GM19452 (cell line): Measurements from ENCODE around the gene ACTA1.
"Not testable (repeated sequence)": the region's sequence is repeated elsewhere in the genome, so short reads cannot be mapped to it uniquely, and the experiment has no call there.

ENCODE experiments used
- ATAC-seq: cut with Tn5 transposase; IDR thresholded peaks from one replicate; pipeline ENCODE4 v1.9.1; 2021; ENCODE audit not compliant: unreplicated experiment

Gene ACTA1

GRCh38 chr1:229434005-229434640 is at the start of gene ACTA1:
ACTA1 (minus strand) TSS chr1:229434094; CDS start chr1:229433115, 979 bp downstream.
- ATAC-seq = no peak

GRCh38 chr1:229482511-229482910 is 48.6 kb upstream of the ACTA1 start:
- ATAC-seq = no peak

GRCh38 chr1:229480495-229480894 is 46.6 kb upstream of the ACTA1 start:
- no peak for ATAC-seq

GRCh38 chr1:229479660-229480399 is 45.9 kb upstream of the ACTA1 start:
- peak; percentile 61 for ATAC-seq

GRCh38 chr1:229478852-229479251 is 45.0 kb upstream of the ACTA1 start:
- ATAC-seq = peak; percentile 62

- ATAC-seq = not testable (repeated sequence)
Observed at GRCh38 chr1:229475859-229476258, 42.0 kb upstream of the ACTA1 start.

GRCh38 chr1:229474509-229474908 is 40.6 kb upstream of the ACTA1 start:
- no peak for ATAC-seq

GRCh38 chr1:229471175-229471574 is 37.3 kb upstream of the ACTA1 start:
- ATAC-seq = no peak

GRCh38 chr1:229470406-229471043 is 36.6 kb upstream of the ACTA1 start:
- ATAC-seq = no peak

GRCh38 chr1:229466887-229467286 is 33.0 kb upstream of the ACTA1 start:
- no peak for ATAC-seq

- ATAC-seq = no peak
Observed at GRCh38 chr1:229464672-229465071, 30.8 kb upstream of the ACTA1 start.

GRCh38 chr1:229461032-229461668 is 27.3 kb upstream of the ACTA1 start:
- no peak for ATAC-seq

GRCh38 chr1:229459815-229460214 is 25.9 kb upstream of the ACTA1 start:
- no peak for ATAC-seq

- no peak for ATAC-seq
Observed at GRCh38 chr1:229457436-229457835, 23.5 kb upstream of the ACTA1 start.

GRCh38 chr1:229456016-229456415 is 22.1 kb upstream of the ACTA1 start:
- no peak for ATAC-seq

- ATAC-seq = no peak
Observed at GRCh38 chr1:229454056-229454455, 20.2 kb upstream of the ACTA1 start.

- no peak for ATAC-seq
Observed at GRCh38 chr1:229452956-229453801, 19.3 kb upstream of the ACTA1 start.

- ATAC-seq = no peak
Observed at GRCh38 chr1:229448845-229449244, 15.0 kb upstream of the ACTA1 start.

- ATAC-seq = no peak
Observed at GRCh38 chr1:229448354-229448753, 14.5 kb upstream of the ACTA1 start.

GRCh38 chr1:229447809-229448252 is 13.9 kb upstream of the ACTA1 start:
- no peak for ATAC-seq

GRCh38 chr1:229445828-229446227 is 11.9 kb upstream of the ACTA1 start:
- ATAC-seq = no peak
